IPS DF 6.9 (cell line): ENCODE results near the gene SSC5D.
"Not testable (repeated sequence)": the region's sequence is repeated elsewhere in the genome, so short reads cannot be mapped to it uniquely, and the experiment has no call there.

Experiments used
- DNase-seq: peaks from one replicate; pipeline ENCODE4 v3.0.0-alpha.2; 2013; ENCODE audit warnings: low read depth, low spot score
- H3K27ac ChIP-seq: one replicate; pipeline ENCODE4 v1.5.1; 2013; ENCODE audit warnings: low read length, control low read depth
- H3K27me3 ChIP-seq: 2 replicates; pipeline ENCODE4 v1.6.1; 2013; ENCODE audit warnings: mild to moderate bottlenecking, low read length; ENCODE audit not compliant: control insufficient read depth, insufficient read depth
- H3K36me3 ChIP-seq: 2 replicates; pipeline ENCODE4 v1.6.1; 2013; ENCODE audit warnings: low read length; ENCODE audit not compliant: control insufficient read depth, insufficient read depth
- H3K4me1 ChIP-seq: 2 replicates; pipeline ENCODE4 v1.6.1; 2013; ENCODE audit warnings: low read length; ENCODE audit not compliant: control insufficient read depth, insufficient read depth
- H3K4me3 ChIP-seq: 2 replicates; pipeline ENCODE4 v1.5.1; 2013; ENCODE audit warnings: mild to moderate bottlenecking, low read length
- H3K9me3 ChIP-seq: 2 replicates; pipeline ENCODE4 v1.6.1; 2013; ENCODE audit warnings: low read length, inconsistent platforms; ENCODE audit not compliant: control insufficient read depth, insufficient read depth
- WGBS: extraction: QIAGEN DNeasy Blood & Tissue Kit; methylation state at CpG from one replicate; pipeline ENCODE4 v1.1.7; 2013; ENCODE audit warnings: mixed read lengths, missing lambda C conversion rate; ENCODE audit not compliant: insufficient read length, insufficient coverage; 5-methylcytosine and 5-hydroxymethylcytosine counted together

SSC5D gene

GRCh38 chr19:55489711-55490477 is 1.7 kb downstream of the SSC5D start:
- H3K27ac ChIP-seq, result no peak overlapping the region
- peaks cover 13% of the 10 kb centered on the region for H3K4me1 ChIP-seq
- H3K9me3 ChIP-seq, result no peaks in the 10 kb centered on the region
- no peaks in the 10 kb centered on the region for H3K27me3 ChIP-seq
- WGBS, result no CpG with 5 or more reads among the region's 21 CpGs
- H3K4me3 ChIP-seq, result no peak overlapping the region
- no peak for DNase-seq
- no peaks in the 10 kb centered on the region; the same call in 1 of the 2 replicates for H3K36me3 ChIP-seq

- H3K9me3 ChIP-seq, result no peaks in the 10 kb centered on the region
- no peaks in the 10 kb centered on the region for H3K27me3 ChIP-seq
- DNase-seq, result no peak
- H3K27ac ChIP-seq, result no peak overlapping the region
- H3K4me1 ChIP-seq, result peaks cover 12% of the 10 kb centered on the region
- WGBS, result no CpG with 5 or more reads among the region's 52 CpGs
- H3K4me3 ChIP-seq, result no peak overlapping the region
- no peaks in the 10 kb centered on the region; the same call in 1 of the 2 replicates for H3K36me3 ChIP-seq
Measured at GRCh38 chr19:55490478-55491432, 2.5 kb downstream of the SSC5D start.

- no peak for DNase-seq
- H3K27me3 ChIP-seq, result no peaks in the 10 kb centered on the region
- no CpG with 5 or more reads among the region's 24 CpGs for WGBS
- H3K36me3 ChIP-seq, result no peaks in the 10 kb centered on the region; the same call in 1 of the 2 replicates
- peaks cover 10% of the 10 kb centered on the region for H3K4me1 ChIP-seq
- no peak overlapping the region for H3K27ac ChIP-seq
- no peak overlapping the region for H3K4me3 ChIP-seq
- no peaks in the 10 kb centered on the region for H3K9me3 ChIP-seq
Measured at GRCh38 chr19:55491546-55492360, 3.5 kb downstream of the SSC5D start.

GRCh38 chr19:55492362-55492944 is 4.2 kb downstream of the SSC5D start:
- no peaks in the 10 kb centered on the region for H3K27me3 ChIP-seq
- H3K9me3 ChIP-seq, result no peaks in the 10 kb centered on the region
- H3K4me3 ChIP-seq, result no peak overlapping the region
- DNase-seq, result no peak
- no peaks in the 10 kb centered on the region; the same call in 1 of the 2 replicates for H3K36me3 ChIP-seq
- peaks cover 10% of the 10 kb centered on the region for H3K4me1 ChIP-seq
- WGBS, result no CpG with 5 or more reads among the region's 12 CpGs
- H3K27ac ChIP-seq, result no peak overlapping the region

- no peak overlapping the region for H3K4me3 ChIP-seq
- no peak for DNase-seq
- WGBS, result no CpG with 5 or more reads among the region's 18 CpGs
- H3K36me3 ChIP-seq, result no peaks in the 10 kb centered on the region; the same call in 1 of the 2 replicates
- H3K9me3 ChIP-seq, result no peaks in the 10 kb centered on the region
- no peaks in the 10 kb centered on the region for H3K27me3 ChIP-seq
- H3K27ac ChIP-seq, result no peak overlapping the region
- H3K4me1 ChIP-seq, result peaks cover 7% of the 10 kb centered on the region
Measured at GRCh38 chr19:55493052-55493644, 4.9 kb downstream of the SSC5D start.

GRCh38 chr19:55493645-55494171 is 5.5 kb downstream of the SSC5D start:
- no peak overlapping the region for H3K27ac ChIP-seq
- no CpG with 5 or more reads among the region's 38 CpGs for WGBS
- no peaks in the 10 kb centered on the region for H3K9me3 ChIP-seq
- H3K4me3 ChIP-seq, result no peak overlapping the region
- DNase-seq, result no peak
- H3K36me3 ChIP-seq, result no peaks in the 10 kb centered on the region; the same call in 1 of the 2 replicates
- no peaks in the 10 kb centered on the region for H3K27me3 ChIP-seq
- peaks cover 7% of the 10 kb centered on the region for H3K4me1 ChIP-seq

GRCh38 chr19:55494172-55494761 is 6.0 kb downstream of the SSC5D start:
- no peak for DNase-seq
- Histone ChIP-seq H3K27ac (no peak overlapping the region), H3K4me3 (no peak overlapping the region)

GRCh38 chr19:55495646-55496349 is 7.6 kb downstream of the SSC5D start:
- no peaks in the 10 kb centered on the region; the same call in 1 of the 2 replicates for H3K4me1 ChIP-seq
- no peaks in the 10 kb centered on the region for H3K27me3 ChIP-seq
- no peak overlapping the region for H3K27ac ChIP-seq
- DNase-seq, result no peak
- H3K36me3 ChIP-seq, result no peaks in the 10 kb centered on the region
- no CpG with 5 or more reads among the region's 11 CpGs for WGBS
- H3K9me3 ChIP-seq, result no peaks in the 10 kb centered on the region
- no peak overlapping the region for H3K4me3 ChIP-seq

More at GRCh38 chr19:55494172-55494761, 6.0 kb downstream of the SSC5D start:
- H3K4me1 ChIP-seq, result peaks cover 5% of the 10 kb centered on the region
- H3K27me3 ChIP-seq, result no peaks in the 10 kb centered on the region
- H3K36me3 ChIP-seq, result no peaks in the 10 kb centered on the region; the same call in 1 of the 2 replicates
- WGBS, result no CpG with 5 or more reads among the region's 22 CpGs
- H3K9me3 ChIP-seq, result no peaks in the 10 kb centered on the region

GRCh38 chr19:55496820-55497219 is 8.6 kb downstream of the SSC5D start:
- not testable (repeated sequence) for DNase-seq

More at GRCh38 chr19:55496820-55497219, 8.6 kb downstream of the SSC5D start:
- H3K9me3 ChIP-seq, H3K27ac ChIP-seq, H3K4me3 ChIP-seq, H3K36me3 ChIP-seq, H3K27me3 ChIP-seq, H3K4me1 ChIP-seq: not testable (repeated sequence)
- no CpG with 5 or more reads among the region's 10 CpGs for WGBS
